OCI-LY3 (cell line): ENCODE results near the gene CITED4.

ENCODE experiments used
- H2AFZ ChIP-seq: fragments of 200-600, 300-600 bp; shearing (Covaris generic); 2 replicates; pipeline ENCODE4 v1.6.0; 2014; ENCODE audit warnings: antibody characterized with exemption, low read depth, low read length
- H3K27ac ChIP-seq: fragments of 200-600, 300-600 bp; sonication (generic); 2 replicates; pipeline ENCODE4 v1.5.1; 2014; ENCODE audit warnings: mild to moderate bottlenecking, low read length, moderate library complexity, mixed read lengths
- H3K27me3 ChIP-seq: fragments of 200-600, 300-600 bp; sonication (generic); 2 replicates; pipeline ENCODE4 v1.6.1; 2014; ENCODE audit warnings: low read depth, low read length, mixed read lengths
- H3K36me3 ChIP-seq: fragments of 200-600, 300-600 bp; sonication (generic); replicated peaks from 2 replicates; pipeline ENCODE3; 2014; ENCODE audit warnings: low read depth, low read length, mixed read lengths
- H3K4me1 ChIP-seq: fragments of 300-600, 200-600 bp; sonication (generic); 2 replicates; pipeline ENCODE4 v1.6.1; 2014; ENCODE audit warnings: low read length, mixed read lengths
- H3K4me2 ChIP-seq: fragments of 200-600, 300-600 bp; sonication (generic); 2 replicates; pipeline ENCODE4 v1.6.1; 2014; ENCODE audit warnings: low read length, mixed read lengths
- H3K4me3 ChIP-seq: fragments of 300-600, 200-600 bp; sonication (generic); 2 replicates; pipeline ENCODE4 v1.5.1; 2014; ENCODE audit warnings: antibody characterized with exemption, mild to moderate bottlenecking, low read length, moderate library complexity
- H3K79me2 ChIP-seq: fragments of 300-600, 200-600 bp; shearing (Covaris generic); 2 replicates; pipeline ENCODE4 v1.6.1; 2014; ENCODE audit warnings: mild to moderate bottlenecking, low read length, mixed read lengths
- H3K9ac ChIP-seq: fragments of 300-600, 200-600 bp; shearing (Covaris generic); 2 replicates; pipeline ENCODE4 v1.6.0; 2014; ENCODE audit warnings: mild to moderate bottlenecking, low read length, moderate library complexity
- H3K9me3 ChIP-seq: fragments of 200-600, 300-600 bp; shearing (Covaris generic); 2 replicates; pipeline ENCODE4 v1.6.1; 2014; ENCODE audit warnings: low read length, mixed read lengths; ENCODE audit not compliant: insufficient read depth
- H4K20me1 ChIP-seq: fragments of 200-600, 300-600 bp; sonication (generic); 2 replicates; pipeline ENCODE4 v1.6.1; 2016; ENCODE audit warnings: low read length, mixed read lengths; ENCODE audit not compliant: insufficient read depth
- EZH2phosphoT487 ChIP-seq: fragments of 200-600 bp; shearing (Covaris generic); IDR thresholded peaks from 2 replicates; pipeline ENCODE4 v1.6.1; 2018; ENCODE audit warnings: antibody characterized with exemption, mixed run types, low read depth
- TF ChIP-seq, protein P1 (sequence below): fragments of 200-600, 300-600 bp; sonication (generic); IDR thresholded peaks from 2 replicates; pipeline ENCODE4 v1.5.1; 2014; ENCODE audit warnings: antibody characterized with exemption, low read length, low read depth

The CITED4 gene

DNA sequence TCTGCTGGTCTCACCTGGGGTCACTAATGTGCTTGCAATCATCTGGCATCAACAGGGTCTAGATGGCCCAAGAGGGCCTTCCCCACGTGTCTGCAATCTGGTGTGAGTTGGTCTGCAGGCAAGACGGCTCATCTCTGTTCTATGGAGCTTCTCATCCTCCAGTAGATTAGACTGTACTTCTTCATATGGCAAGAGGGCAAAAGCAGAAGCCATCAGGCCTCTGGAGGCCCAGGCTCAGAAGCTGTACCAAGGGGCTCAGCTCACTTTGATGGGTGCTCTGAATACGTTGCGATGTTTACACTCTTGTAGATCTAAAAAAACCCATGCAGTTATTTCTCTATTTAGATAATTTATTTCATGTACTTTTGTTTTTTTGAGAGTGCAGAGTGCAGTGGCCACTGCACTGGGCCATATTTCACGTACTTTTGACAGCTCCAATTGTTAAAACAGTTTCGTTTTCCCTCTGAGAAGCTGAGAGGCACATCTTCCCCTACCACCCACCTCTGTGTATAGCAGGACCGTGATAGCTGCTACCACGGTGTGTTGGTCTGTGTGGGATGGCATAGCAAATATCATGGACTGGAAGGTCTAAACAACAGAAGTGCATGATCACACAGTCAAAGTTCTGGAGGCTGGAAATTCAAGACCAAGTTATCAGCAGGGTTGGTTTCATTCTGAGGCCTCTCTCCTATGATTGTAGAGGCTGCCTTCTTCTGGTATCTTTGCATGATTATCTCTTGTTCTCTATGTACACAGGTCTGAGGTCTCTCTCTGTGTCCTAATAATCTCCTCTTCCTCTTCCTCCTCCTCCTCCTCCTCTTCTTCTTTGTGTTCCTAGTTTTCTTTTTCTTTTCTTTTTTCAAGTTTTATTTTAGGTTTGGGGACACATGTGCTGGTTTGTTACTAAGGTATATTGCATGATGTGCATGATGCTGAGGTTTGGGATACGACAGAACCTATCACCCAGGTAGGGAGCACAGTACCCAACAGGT, 17.0 kb downstream of the CITED4 start:
- H3K27ac ChIP-seq: no peak overlapping the region
- H3K27me3 ChIP-seq: no peaks in the 10 kb centered on the region
- no peak overlapping the region for H3K9ac ChIP-seq
- H3K4me3 ChIP-seq: no peak overlapping the region
- no peak overlapping the region for H2AFZ ChIP-seq
- H3K4me2 ChIP-seq: no peak overlapping the region
- H4K20me1 ChIP-seq: no peaks in the 10 kb centered on the region
- TF ChIP-seq, protein P1, sequence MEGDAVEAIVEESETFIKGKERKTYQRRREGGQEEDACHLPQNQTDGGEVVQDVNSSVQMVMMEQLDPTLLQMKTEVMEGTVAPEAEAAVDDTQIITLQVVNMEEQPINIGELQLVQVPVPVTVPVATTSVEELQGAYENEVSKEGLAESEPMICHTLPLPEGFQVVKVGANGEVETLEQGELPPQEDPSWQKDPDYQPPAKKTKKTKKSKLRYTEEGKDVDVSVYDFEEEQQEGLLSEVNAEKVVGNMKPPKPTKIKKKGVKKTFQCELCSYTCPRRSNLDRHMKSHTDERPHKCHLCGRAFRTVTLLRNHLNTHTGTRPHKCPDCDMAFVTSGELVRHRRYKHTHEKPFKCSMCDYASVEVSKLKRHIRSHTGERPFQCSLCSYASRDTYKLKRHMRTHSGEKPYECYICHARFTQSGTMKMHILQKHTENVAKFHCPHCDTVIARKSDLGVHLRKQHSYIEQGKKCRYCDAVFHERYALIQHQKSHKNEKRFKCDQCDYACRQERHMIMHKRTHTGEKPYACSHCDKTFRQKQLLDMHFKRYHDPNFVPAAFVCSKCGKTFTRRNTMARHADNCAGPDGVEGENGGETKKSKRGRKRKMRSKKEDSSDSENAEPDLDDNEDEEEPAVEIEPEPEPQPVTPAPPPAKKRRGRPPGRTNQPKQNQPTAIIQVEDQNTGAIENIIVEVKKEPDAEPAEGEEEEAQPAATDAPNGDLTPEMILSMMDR: no peak
- no peak for TF ChIP-seq EZH2phosphoT487
- H3K36me3 ChIP-seq: peaks cover 2% of the 10 kb centered on the region
- no peaks in the 10 kb centered on the region for H3K9me3 ChIP-seq
- H3K4me1 ChIP-seq: peaks cover 34% of the 10 kb centered on the region
- no peaks in the 10 kb centered on the region for H3K79me2 ChIP-seq

GRCh38 chr1:40844079-40844478, 18.1 kb downstream of the CITED4 start:
- no peak overlapping the region for H3K4me3 ChIP-seq
- no peak overlapping the region for H3K4me2 ChIP-seq
- H3K27me3 ChIP-seq: no peaks in the 10 kb centered on the region
- H3K4me1 ChIP-seq: peaks cover 26% of the 10 kb centered on the region
- no peaks in the 10 kb centered on the region for H4K20me1 ChIP-seq
- H3K9me3 ChIP-seq: no peaks in the 10 kb centered on the region
- H3K27ac ChIP-seq: no peak overlapping the region
- no peak overlapping the region for H2AFZ ChIP-seq
- H3K36me3 ChIP-seq: peaks cover 2% of the 10 kb centered on the region
- TF ChIP-seq EZH2phosphoT487: no peak
- TF ChIP-seq, protein P1: no peak
- no peaks in the 10 kb centered on the region for H3K79me2 ChIP-seq
- no peak overlapping the region for H3K9ac ChIP-seq

DNA sequence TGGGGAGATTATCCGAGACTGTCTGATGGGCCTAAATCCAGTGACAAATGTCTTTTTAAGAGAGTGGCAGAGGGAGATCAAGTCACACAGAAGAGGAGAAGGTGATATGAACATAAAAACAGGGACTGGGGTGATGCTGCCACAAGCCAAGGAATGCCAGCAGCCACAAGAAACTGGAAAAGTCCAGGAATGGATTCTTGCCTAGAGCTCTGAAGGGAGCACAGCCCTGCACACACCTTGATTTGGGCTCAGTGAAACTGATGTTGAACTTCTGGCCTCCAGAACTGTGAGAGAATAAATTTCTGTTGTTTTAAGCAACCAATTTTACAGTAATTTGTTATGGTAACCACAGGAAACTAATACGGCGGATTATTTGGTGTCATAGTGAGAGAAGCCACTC, 19.5 kb downstream of the CITED4 start:
- H3K27me3 ChIP-seq: no peaks in the 10 kb centered on the region
- peaks cover 2% of the 10 kb centered on the region for H3K36me3 ChIP-seq
- H3K27ac ChIP-seq: no peak overlapping the region
- no peak overlapping the region for H2AFZ ChIP-seq
- peaks cover 22% of the 10 kb centered on the region for H3K4me1 ChIP-seq
- H3K4me2 ChIP-seq: no peak overlapping the region
- no peak overlapping the region for H3K4me3 ChIP-seq
- H3K9ac ChIP-seq: no peak overlapping the region
- H3K79me2 ChIP-seq: no peaks in the 10 kb centered on the region
- H4K20me1 ChIP-seq: no peaks in the 10 kb centered on the region
- TF ChIP-seq EZH2phosphoT487: no peak
- TF ChIP-seq, protein P1: no peak
- H3K9me3 ChIP-seq: no peaks in the 10 kb centered on the region

- no peak overlapping the region for H3K27ac ChIP-seq
- no peak overlapping the region for H2AFZ ChIP-seq
- H3K4me3 ChIP-seq: no peak overlapping the region
- H3K9me3 ChIP-seq: no peaks in the 10 kb centered on the region
- no peaks in the 10 kb centered on the region for H3K27me3 ChIP-seq
- H3K9ac ChIP-seq: no peak overlapping the region
- H3K79me2 ChIP-seq: no peaks in the 10 kb centered on the region
- H3K4me2 ChIP-seq: no peak overlapping the region
- H4K20me1 ChIP-seq: no peaks in the 10 kb centered on the region
- peaks cover 2% of the 10 kb centered on the region for H3K36me3 ChIP-seq
- TF ChIP-seq EZH2phosphoT487: no peak
- TF ChIP-seq, protein P1: no peak
- H3K4me1 ChIP-seq: peaks cover 20% of the 10 kb centered on the region
Measured at GRCh38 chr1:40842207-40842606, 20.0 kb downstream of the CITED4 start.
